B cell (primary cell): ENCODE data around the gene HS6ST3. TPM values are rescaled to one million over a fixed set of nuclear protein-coding genes. Genes with fewer than 3 reads are reported as not detected.

Experiments
- ATAC-seq: fragments of 200-7000 bp; cut with Tn5 transposase; one replicate; pipeline ENCODE4 v1.10.0; 2021; ENCODE audit warnings: low read depth, mild to moderate bottlenecking, moderate number of reproducible peaks, moderate library complexity
- CTCF ChIA-PET: fragments of 350-600 bp; sonication (Branson Sonifier 250); formaldehyde crosslinking; loops from one replicate; lab custom pipeline; 2021; ENCODE audit warnings: antibody characterized with exemption, inconsistent platforms; lab: Charles Lee
- POLR2A ChIA-PET: fragments of 350-600 bp; sonication (Branson Sonifier 250); formaldehyde crosslinking; loops from one replicate; lab custom pipeline; 2021; ENCODE audit warnings: antibody characterized with exemption; lab: Charles Lee
- DNase-seq: peaks from one replicate; pipeline ENCODE4 v3.0.0; 2013
- H2AFZ ChIP-seq: 2 replicates; pipeline ENCODE4 v1.6.1; 2012; ENCODE audit warnings: mild to moderate bottlenecking, low read depth, low read length; ENCODE audit not compliant: insufficient read depth, poor library complexity, severe bottlenecking
- H3K27ac ChIP-seq, 2 donors: 1 replicate in 1 of 2; 2 replicates in 1 of 2; pipeline ENCODE4 v1.5.1; 2012 to 2013; ENCODE audit warnings: low read length in 2 of 2, mild to moderate bottlenecking in 2 of 2, moderate library complexity in 1 of 2
- H3K27me3 ChIP-seq, 4 experiments: fragments of 200-600 bp in 1 of 4; sonication (generic) in 1 of 4; replicated peaks in 1 of 4; 1 replicate in 2 of 4; 2 replicates in 2 of 4; pipeline versions ENCODE4 v1.6.1 to v1.7.0; 2013 to 2016; ENCODE audit warnings: low read length in 3 of 4, mild to moderate bottlenecking in 2 of 4, mixed read lengths in 1 of 4, moderate library complexity in 1 of 4; ENCODE audit not compliant: insufficient read depth in 4 of 4, control insufficient read depth in 3 of 4; ENCODE audit errors: control extremely low read depth in 1 of 4
- H3K36me3 ChIP-seq, 2 experiments: replicated peaks in 1 of 2; 1 replicate in 1 of 2; 2 replicates in 1 of 2; pipeline versions ENCODE4 v1.6.1 to v1.7.1; 2013; ENCODE audit warnings: low read length in 1 of 2; ENCODE audit not compliant: insufficient read depth in 2 of 2, control insufficient read depth in 1 of 2; ENCODE audit errors: control extremely low read depth in 1 of 2, extremely low read depth in 1 of 2
- H3K4me1 ChIP-seq, 2 donors: fragments of 200-600 bp in 1 of 2; sonication (generic) in 1 of 2; 1 replicate in 1 of 2; 2 replicates in 1 of 2; pipeline versions ENCODE4 v1.5.1 to v1.6.1; 2013 to 2017; ENCODE audit warnings: low read length in 2 of 2; ENCODE audit not compliant: control insufficient read depth in 2 of 2, insufficient read depth in 2 of 2
- H3K4me2 ChIP-seq: replicated peaks from 2 replicates; pipeline ENCODE3; 2012; ENCODE audit warnings: mild to moderate bottlenecking, low read depth, low read length; ENCODE audit not compliant: poor library complexity, severe bottlenecking
- H3K4me3 ChIP-seq, 5 experiments: fragments of 200-600 bp in 1 of 5; sonication (generic) in 1 of 5; 1 replicate in 3 of 5; 2 replicates in 2 of 5; pipeline versions ENCODE4 v1.5.1 to v1.7.0; 2011 to 2016; ENCODE audit warnings: low read length in 4 of 5, mild to moderate bottlenecking in 4 of 5, low read depth in 2 of 5, control low read depth in 1 of 5, moderate library complexity in 1 of 5; ENCODE audit not compliant: insufficient read depth in 1 of 5; ENCODE audit errors: control extremely low read depth in 1 of 5, extremely low read depth in 1 of 5
- H3K79me2 ChIP-seq: fragments of 200-600 bp; sonication (generic); one replicate; pipeline ENCODE4 v1.6.0; 2016; ENCODE audit warnings: low read length; ENCODE audit not compliant: control insufficient read depth, insufficient read depth
- H3K9ac ChIP-seq: fragments of 200-600 bp; sonication (generic); 2 replicates; pipeline ENCODE4 v1.6.1; 2017; ENCODE audit warnings: mild to moderate bottlenecking, low read length, moderate library complexity
- H3K9me3 ChIP-seq, 3 donors: one replicate each; pipeline versions ENCODE4 v1.6.1 to v1.7.1; 2013; ENCODE audit warnings: low read length in 2 of 3; ENCODE audit not compliant: control insufficient read depth in 2 of 3, insufficient read depth in 1 of 3; ENCODE audit errors: control extremely low read depth in 1 of 3
- H4K20me1 ChIP-seq: 2 replicates; pipeline ENCODE4 v1.6.0; 2012; ENCODE audit warnings: mild to moderate bottlenecking, low read length; ENCODE audit not compliant: insufficient read depth, control insufficient read depth, poor library complexity, severe bottlenecking
- H3K27ac Mint-ChIP-seq: one replicate; pipeline ENCODE4 v1.8.0; 2021; ENCODE audit warnings: mixed read lengths
- H3K27me3 Mint-ChIP-seq: one replicate; pipeline ENCODE4 v1.8.0; 2021; ENCODE audit warnings: mixed read lengths
- H3K4me1 Mint-ChIP-seq: one replicate; pipeline ENCODE4 v1.8.0; 2021; ENCODE audit warnings: mixed read lengths
- H3K4me3 Mint-ChIP-seq: one replicate; pipeline ENCODE4 v1.8.0; 2021; ENCODE audit warnings: mixed read lengths
- H3K9me3 Mint-ChIP-seq: one replicate; pipeline ENCODE4 v1.8.0; 2022; ENCODE audit warnings: mixed read lengths; ENCODE audit not compliant: insufficient read depth
- CTCF ChIP-seq: fragments of 200-600 bp; IDR thresholded peaks from one replicate; pipeline ENCODE4 v1.8.0; 2022; ENCODE audit warnings: antibody characterized with exemption, mild to moderate bottlenecking
- EZH2 ChIP-seq: IDR thresholded peaks from 2 replicates; pipeline ENCODE4 v1.6.1; 2012; ENCODE audit warnings: borderline replicate concordance, low read depth, mild to moderate bottlenecking, moderate library complexity, low read length; ENCODE audit not compliant: insufficient read depth, poor library complexity, severe bottlenecking
- WGBS: methylation state at CpG from one replicate; pipeline ENCODE4 v1.1.5; 2013; ENCODE audit warnings: missing lambda C conversion rate; ENCODE audit not compliant: insufficient coverage; 5-methylcytosine and 5-hydroxymethylcytosine counted together
- intact Hi-C: fragments of 100-400 bp; cut with micrococcal nuclease; formaldehyde crosslinking; loops from one replicate; pipeline ENCODE4 v1.10.0; 2022
- polyA plus RNA-seq: library from polyadenylated mRNA; depleted of rRNA; stranded (reverse); fragments of >200 nt; gene quantifications from 2 replicates; pipeline ENCODE4 v1.2.3, GENCODE V29; 2012
- total RNA-seq, 2 donors: library from RNA; stranded (reverse); fragments of 120-200 nt in 1 of 2; gene quantifications; 1 replicate in 1 of 2; 2 replicates in 1 of 2; pipeline versions ENCODE4 v1.2.3 to v1.2.4, GENCODE V29; 2013 to 2022

HS6ST3 gene
- total and polyA plus RNA-seq, 2 donors (not counting 1 experiment from before 2014, with no cell fraction given) = not detected

GRCh38 chr13:96388598-96388997 is 298.7 kb downstream of the HS6ST3 start:
- Mint-ChIP-seq H3K4me3 (no peak overlapping the region), H3K4me1 (no peaks in the 10 kb centered on the region), H3K27ac (no peak overlapping the region), H3K27me3 (no peaks in the 10 kb centered on the region), H3K9me3 (peaks cover 2% of the 10 kb centered on the region)
- H3K79me2 ChIP-seq = no peaks in the 10 kb centered on the region
- ChIA-PET CTCF (no interaction called here), POLR2A (no interaction called here)
- H4K20me1 ChIP-seq = no peaks in the 10 kb centered on the region
- no peaks in the 10 kb centered on the region for H3K4me1 ChIP-seq
- no peak overlapping the region for H3K4me3 ChIP-seq
- 92% methylated on average over 2 of the region's 2 CpGs for WGBS
- no peaks in the 10 kb centered on the region for H3K9me3 ChIP-seq
- DNase-seq (no peak), ATAC-seq (no peak)
- H3K27me3 ChIP-seq = no peaks in the 10 kb centered on the region
- no peak overlapping the region for H3K27ac ChIP-seq
- no peak overlapping the region for H2AFZ ChIP-seq
- H3K4me2 ChIP-seq = no peak overlapping the region
- H3K36me3 ChIP-seq = no peaks in the 10 kb centered on the region
- intact Hi-C loops = no loop called here
- H3K9ac ChIP-seq = no peak overlapping the region
- no peak for TF ChIP-seq EZH2
- TF ChIP-seq CTCF = no peak

- H3K79me2 ChIP-seq = no peaks in the 10 kb centered on the region
- Mint-ChIP-seq H3K27ac (no peak overlapping the region), H3K9me3 (peaks cover 4% of the 10 kb centered on the region), H3K4me1 (no peaks in the 10 kb centered on the region), H3K27me3 (no peaks in the 10 kb centered on the region), H3K4me3 (no peak overlapping the region)
- POLR2A ChIA-PET = no interaction called here
- no peak for ATAC-seq
- no peaks in the 10 kb centered on the region for H4K20me1 ChIP-seq
- intact Hi-C loops = no loop called here
- DNase-seq = no peak
- H3K4me1 ChIP-seq = no peaks in the 10 kb centered on the region
- no CpG with 5 or more reads among the region's 6 CpGs for WGBS
- H3K4me2 ChIP-seq = no peak overlapping the region
- TF ChIP-seq EZH2 = no peak
- no peak for TF ChIP-seq CTCF
- no peaks in the 10 kb centered on the region for H3K36me3 ChIP-seq
- H3K27me3 ChIP-seq = no peaks in the 10 kb centered on the region
- H3K9me3 ChIP-seq = no peaks in the 10 kb centered on the region
- CTCF ChIA-PET = no interaction called here
- H3K27ac ChIP-seq = no peak overlapping the region
- no peak overlapping the region for H3K9ac ChIP-seq
- no peak overlapping the region for H2AFZ ChIP-seq
- no peak overlapping the region for H3K4me3 ChIP-seq
Observed at GRCh38 chr13:96391606-96392005, 301.7 kb downstream of the HS6ST3 start.
